Measurements from ENCODE around the gene NDUFS2.
"Not testable (repeated sequence)": the region's sequence is repeated elsewhere in the genome, so short reads cannot be mapped to it uniquely, and the experiment has no call there.

The NDUFS2 gene

GRCh38 chr1:161218301-161219077 is 16.3 kb downstream of the NDUFS2 start:
- in situ Hi-C loops (cut with MboI; ENCODE audit: low sequenced_read_pairs) = no loop called here

- in situ Hi-C loops (cut with MboI; ENCODE audit: low sequenced_read_pairs) = no loop called here
These were observed 17.1 kb downstream of the NDUFS2 start for GRCh38 chr1:161219078-161219892.

- in situ Hi-C loops (cut with MboI; ENCODE audit: low sequenced_read_pairs) = no loop called here
These were observed 17.8 kb downstream of the NDUFS2 start for GRCh38 chr1:161220002-161220401.

- in situ Hi-C loops (cut with MboI; ENCODE audit: low sequenced_read_pairs) = no loop called here
These were observed 20.2 kb downstream of the NDUFS2 start for GRCh38 chr1:161222175-161223019.

- in situ Hi-C loops (cut with MboI; ENCODE audit: low sequenced_read_pairs) = no loop called here
These were observed 21.9 kb downstream of the NDUFS2 start for GRCh38 chr1:161223805-161224694.

GRCh38 chr1:161224695-161225087 is 22.5 kb downstream of the NDUFS2 start:
- in situ Hi-C loops (cut with MboI; ENCODE audit: low sequenced_read_pairs) = not testable (repeated sequence)

- in situ Hi-C loops (cut with MboI; ENCODE audit: low sequenced_read_pairs) = no loop called here
These were observed 23.0 kb downstream of the NDUFS2 start for GRCh38 chr1:161225178-161225533.

GRCh38 chr1:161225534-161226319 is 23.6 kb downstream of the NDUFS2 start, which contains the start of gene TOMM40L:
Gene TOMM40L, plus strand, starts transcription at chr1:161226060. Its CDS starts 430 bp downstream, at chr1:161226490.
- in situ Hi-C loops (cut with MboI; ENCODE audit: low sequenced_read_pairs) = no loop called here

- in situ Hi-C loops (cut with MboI; ENCODE audit: low sequenced_read_pairs) = no loop called here
These were observed 24.1 kb downstream of the NDUFS2 start for GRCh38 chr1:161226320-161226711.

GRCh38 chr1:161226759-161227158 is 24.6 kb downstream of the NDUFS2 start:
- in situ Hi-C loops (cut with MboI; ENCODE audit: low sequenced_read_pairs) = no loop called here

GRCh38 chr1:161227196-161227871 is 25.2 kb downstream of the NDUFS2 start:
- in situ Hi-C loops (cut with MboI; ENCODE audit: low sequenced_read_pairs) = no loop called here

- in situ Hi-C loops (cut with MboI; ENCODE audit: low sequenced_read_pairs) = no loop called here
These were observed 25.9 kb downstream of the NDUFS2 start for GRCh38 chr1:161228032-161228431.

- in situ Hi-C loops (cut with MboI; ENCODE audit: low sequenced_read_pairs) = no loop called here
These were observed 27.7 kb downstream of the NDUFS2 start for GRCh38 chr1:161229896-161230295.

GRCh38 chr1:161230762-161231161 is 28.6 kb downstream of the NDUFS2 start:
- in situ Hi-C loops (cut with MboI; ENCODE audit: low sequenced_read_pairs) = no loop called here

GRCh38 chr1:161233102-161233501 is 30.9 kb downstream of the NDUFS2 start:
- in situ Hi-C loops (cut with MboI; ENCODE audit: low sequenced_read_pairs) = no loop called here

- in situ Hi-C loops (cut with MboI; ENCODE audit: low sequenced_read_pairs) = no loop called here
These were observed 34.0 kb downstream of the NDUFS2 start for GRCh38 chr1:161235957-161236775.

GRCh38 chr1:161238039-161238473 is 35.9 kb downstream of the NDUFS2 start, which contains the start of gene NR1I3:
Gene NR1I3, minus strand, starts transcription at chr1:161238203. Its CDS starts 1,638 bp downstream, at chr1:161236565.
- in situ Hi-C loops (cut with MboI; ENCODE audit: low sequenced_read_pairs) = no loop called here

GRCh38 chr1:161241682-161242081 is 39.5 kb downstream of the NDUFS2 start:
- in situ Hi-C loops (cut with MboI; ENCODE audit: low sequenced_read_pairs) = no loop called here
